Endodermal cell (in vitro differentiated cells): ENCODE data around the gene LRBA. TPM values are rescaled to one million over a fixed set of nuclear protein-coding genes. Genes with fewer than 3 reads are reported as not detected.

Experiments
- DNase-seq: peaks from one replicate; pipeline ENCODE4 v3.0.0-alpha.2; 2017
- H3K27ac ChIP-seq: 2 replicates; pipeline ENCODE4 v1.5.1; 2013; ENCODE audit warnings: mild to moderate bottlenecking, low read depth, low read length, moderate library complexity
- H3K27me3 ChIP-seq: 2 replicates; pipeline ENCODE4 v1.6.1; 2013; ENCODE audit warnings: mild to moderate bottlenecking, low read length, moderate library complexity; ENCODE audit not compliant: insufficient read depth, control insufficient read depth, poor library complexity, severe bottlenecking
- H3K36me3 ChIP-seq: 2 replicates; pipeline ENCODE4 v1.7.0; 2013; ENCODE audit warnings: mild to moderate bottlenecking, low read length, moderate library complexity; ENCODE audit not compliant: control insufficient read depth, insufficient read depth
- H3K4me1 ChIP-seq: one replicate; pipeline ENCODE4 v1.7.0; 2013; ENCODE audit warnings: low read length; ENCODE audit not compliant: control insufficient read depth, insufficient read depth
- H3K4me3 ChIP-seq: 2 replicates; pipeline ENCODE4 v1.5.1; 2013; ENCODE audit warnings: mild to moderate bottlenecking, low read length, moderate library complexity
- H3K9ac ChIP-seq: 2 replicates; pipeline ENCODE4 v1.6.1; 2013; ENCODE audit warnings: mild to moderate bottlenecking, low read length, moderate library complexity; ENCODE audit not compliant: poor library complexity, severe bottlenecking; ENCODE audit errors: extremely low read depth
- H3K9me3 ChIP-seq: 2 replicates; pipeline ENCODE4 v1.6.1; 2013; ENCODE audit warnings: mild to moderate bottlenecking, low read length, moderate library complexity; ENCODE audit not compliant: control insufficient read depth
- H3K27ac Mint-ChIP-seq: 2 replicates; pipeline ENCODE4 v1.8.0; 2020; ENCODE audit warnings: mixed read lengths
- H3K27me3 Mint-ChIP-seq: 2 replicates; pipeline ENCODE4 v1.8.0; 2021; ENCODE audit warnings: mild to moderate bottlenecking, mixed read lengths; ENCODE audit not compliant: insufficient read depth
- H3K36me3 Mint-ChIP-seq: 2 replicates; pipeline ENCODE4 v1.8.0; 2020; ENCODE audit warnings: low read depth, mixed read lengths
- H3K4me1 Mint-ChIP-seq: 2 replicates; pipeline ENCODE4 v1.8.0; 2020; ENCODE audit warnings: mixed read lengths
- H3K4me3 Mint-ChIP-seq: 2 replicates; pipeline ENCODE4 v1.8.0; 2020; ENCODE audit warnings: mild to moderate bottlenecking, moderate library complexity, mixed read lengths
- H3K9me3 Mint-ChIP-seq: 2 replicates; pipeline ENCODE4 v1.8.0; 2020; ENCODE audit warnings: mild to moderate bottlenecking, mixed read lengths
- CTCF ChIP-seq: fragments of 200-600 bp; sonication (generic); conservative IDR thresholded peaks from 2 replicates; pipeline ENCODE4 v1.5.0; 2021; ENCODE audit warnings: antibody characterized with exemption, mild to moderate bottlenecking
- WGBS, 2 experiments: methylation state at CpG; one replicate each; pipeline versions ENCODE4 v1.1.5 to v1.1.7; 2013; ENCODE audit warnings: missing lambda C conversion rate in 2 of 2, mixed read lengths in 1 of 2; ENCODE audit not compliant: insufficient coverage in 1 of 2, insufficient read length in 1 of 2; 5-methylcytosine and 5-hydroxymethylcytosine counted together
- total RNA-seq, 2 donors: library from RNA; stranded (reverse); fragmentation: NEBNext Ultra II Directional in 1 of 2; extraction: Animal tissue kit (Norgen Biotek cat#: 25700) in 1 of 2; gene quantifications; 2 replicates in 1 of 2; 3 replicates in 1 of 2; pipeline ENCODE4 v1.2.1, GENCODE V29; 2021

The LRBA gene
- total RNA-seq, 2 donors from 2014 or later = 77.3 to 95.9 TPM

- WGBS, 2 experiments = 88 to 94% methylated on average over 1 to 2 of the region's 2 CpGs
Observed at GRCh38 chr4:150493851-150494250, 521.2 kb downstream of the LRBA start.

DNA sequence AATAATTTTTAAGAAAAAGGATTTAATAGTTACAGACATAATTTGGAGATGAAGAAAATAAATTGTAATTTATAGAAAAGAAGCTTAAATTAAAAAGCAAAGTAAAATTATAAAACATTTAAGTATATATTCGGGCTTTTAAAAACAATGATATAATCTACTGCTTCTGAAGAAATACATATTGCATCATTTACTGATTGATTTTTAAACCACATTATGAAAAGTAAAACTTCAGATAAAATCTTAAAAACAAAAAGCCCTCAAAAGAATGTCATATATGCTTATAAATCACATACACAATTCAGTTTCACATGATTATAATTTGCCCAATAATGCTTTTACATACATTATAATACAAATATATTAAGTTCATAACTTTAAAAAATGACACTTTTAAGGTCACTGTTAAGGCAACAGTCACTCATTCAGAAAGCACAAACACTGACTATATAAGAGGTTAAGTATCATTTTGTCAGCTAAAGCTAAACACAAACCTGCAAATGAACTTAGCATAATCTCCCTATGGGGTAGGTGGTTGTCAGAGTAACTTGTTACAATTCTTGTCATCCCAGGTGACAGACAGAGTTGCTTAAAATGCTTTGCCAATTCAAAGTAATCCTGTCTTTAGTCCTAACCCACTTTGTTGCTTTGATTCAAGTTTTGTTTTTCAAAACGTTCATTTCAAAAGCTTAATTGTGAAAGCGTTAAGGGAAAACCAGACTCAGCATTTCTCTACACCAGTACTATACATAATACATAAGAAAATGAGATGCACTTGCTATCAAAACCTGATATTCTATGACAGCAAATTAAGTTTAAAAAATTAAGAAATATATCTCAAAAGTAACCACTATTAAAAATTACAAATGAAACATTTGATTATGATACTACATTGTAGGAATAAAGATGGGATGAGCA, 523.7 kb downstream of the LRBA start:
- no peak overlapping the region for H3K4me3 Mint-ChIP-seq
- H3K9ac ChIP-seq = peak overlapping the region; percentile 9
- no peaks in the 10 kb centered on the region for H3K9me3 ChIP-seq
- no peaks in the 10 kb centered on the region for H3K36me3 Mint-ChIP-seq
- H3K27ac Mint-ChIP-seq = peak overlapping the region; percentile 77
- 10 to 13% methylated on average over 2 of the region's 3 CpGs for WGBS, 2 experiments
- peaks cover 19% of the 10 kb centered on the region for H3K4me1 Mint-ChIP-seq
- peaks cover 12% of the 10 kb centered on the region for H3K4me1 ChIP-seq
- TF ChIP-seq CTCF = no peak
- H3K27me3 ChIP-seq = no peaks in the 10 kb centered on the region
- DNase-seq = no peak
- H3K27me3 Mint-ChIP-seq = no peaks in the 10 kb centered on the region
- H3K4me3 ChIP-seq = peak overlapping the region; percentile 32
- no peaks in the 10 kb centered on the region for H3K36me3 ChIP-seq
- no peak overlapping the region for H3K27ac ChIP-seq
- no peaks in the 10 kb centered on the region for H3K9me3 Mint-ChIP-seq

More at GRCh38 chr4:150493851-150494250, 521.2 kb downstream of the LRBA start:
- Histone ChIP-seq H3K4me1 (peaks cover 15% of the 10 kb centered on the region), H3K27me3 (no peaks in the 10 kb centered on the region), H3K4me3 (no peak overlapping the region), H3K9me3 (no peaks in the 10 kb centered on the region), H3K36me3 (no peaks in the 10 kb centered on the region), H3K27ac (no peak overlapping the region), H3K9ac (no peak overlapping the region)
- DNase-seq = no peak
- Mint-ChIP-seq H3K4me3 (no peak overlapping the region), H3K27ac (no peak overlapping the region), H3K4me1 (peaks cover 31% of the 10 kb centered on the region), H3K27me3 (no peaks in the 10 kb centered on the region), H3K9me3 (no peaks in the 10 kb centered on the region), H3K36me3 (no peaks in the 10 kb centered on the region)
- TF ChIP-seq CTCF = no peak

- Histone ChIP-seq H3K9me3 (no peaks in the 10 kb centered on the region), H3K4me3 (no peak overlapping the region), H3K4me1 (no peaks in the 10 kb centered on the region), H3K36me3 (peaks cover 7% of the 10 kb centered on the region), H3K27ac (no peak overlapping the region), H3K9ac (no peak overlapping the region), H3K27me3 (no peaks in the 10 kb centered on the region)
- no peak overlapping the region for H3K27ac Mint-ChIP-seq
- WGBS, 2 experiments = 99 to 100% methylated on average over 1 to 4 of the region's 4 CpGs
- H3K9me3 Mint-ChIP-seq = no peaks in the 10 kb centered on the region
- peaks cover 10% of the 10 kb centered on the region for H3K36me3 Mint-ChIP-seq
- TF ChIP-seq CTCF = no peak
- H3K4me3 Mint-ChIP-seq = no peak overlapping the region
- no peaks in the 10 kb centered on the region for H3K4me1 Mint-ChIP-seq
- H3K27me3 Mint-ChIP-seq = no peaks in the 10 kb centered on the region
- DNase-seq = no peak
Observed at GRCh38 chr4:150482581-150482980, 532.5 kb downstream of the LRBA start.
